Naive B cell (primary cell): ENCODE results near the gene UBE4B. TPM values are rescaled to one million over a fixed set of nuclear protein-coding genes. Genes with fewer than 3 reads are reported as not detected.
"Not testable (repeated sequence)": the region's sequence is repeated elsewhere in the genome, so short reads cannot be mapped to it uniquely, and the experiment has no call there.

Source experiments
- ATAC-seq, 2 donors: fragments of 150-1000 bp; cut with Tn5 transposase; 2 replicates each; pipeline ENCODE4 v1.10.0; 2021; ENCODE audit warnings: low read depth in 2 of 2, mild to moderate bottlenecking in 2 of 2, moderate library complexity in 2 of 2
- DNase-seq: peaks from one replicate; pipeline ENCODE4 v3.0.0; 2022
- H3K27ac Mint-ChIP-seq, 6 donors: one replicate each; pipeline ENCODE4 v1.8.0; 2020 to 2022; ENCODE audit warnings: mild to moderate bottlenecking in 6 of 6, mixed read lengths in 6 of 6, moderate library complexity in 5 of 6, inconsistent platforms in 2 of 6
- H3K27me3 Mint-ChIP-seq, 3 donors: one replicate each; pipeline ENCODE4 v1.8.0; 2021 to 2022; ENCODE audit warnings: mixed read lengths in 3 of 3, mild to moderate bottlenecking in 1 of 3
- H3K36me3 Mint-ChIP-seq, 2 donors: one replicate each; pipeline ENCODE4 v1.8.0; 2020 to 2022; ENCODE audit warnings: mixed read lengths in 2 of 2, inconsistent platforms in 1 of 2, mild to moderate bottlenecking in 1 of 2
- H3K4me1 Mint-ChIP-seq, 3 donors: one replicate each; pipeline ENCODE4 v1.8.0; 2020 to 2022; ENCODE audit warnings: mixed read lengths in 3 of 3, inconsistent platforms in 1 of 3, mild to moderate bottlenecking in 1 of 3, moderate library complexity in 1 of 3
- H3K4me3 Mint-ChIP-seq, 8 donors: one replicate each; pipeline ENCODE4 v1.8.0; 2020 to 2022; ENCODE audit warnings: mild to moderate bottlenecking in 8 of 8, mixed read lengths in 8 of 8, moderate library complexity in 8 of 8, inconsistent platforms in 2 of 8
- H3K9me3 Mint-ChIP-seq, 7 donors: one replicate each; pipeline ENCODE4 v1.8.0; 2020 to 2022; ENCODE audit warnings: mixed read lengths in 7 of 7, mild to moderate bottlenecking in 5 of 7, inconsistent platforms in 2 of 7, moderate library complexity in 1 of 7
- polyA plus RNA-seq, 6 donors: library from polyadenylated mRNA; unstranded; fragments of 300-500 nt; fragmentation: Illumina TruSeq; gene quantifications; one replicate each; pipeline ENCODE4 v1.2.3, GENCODE V29; 2021; ENCODE audit warnings: low read depth in 6 of 6

The UBE4B gene
- 10 to 100 TPM in 1 of 6 donors, 1 to 10 TPM in 5; 2.0 to 11.7 (median 7.8) TPM for polyA plus RNA-seq

- no peaks in the 10 kb centered on the region for H3K27me3 Mint-ChIP-seq
- H3K4me3 Mint-ChIP-seq = peak within 1 kb of the TSS; percentile 94 to 99 (median 96)
- DNase-seq (peak; percentile 100), ATAC-seq (peak; percentile 93)
- peak within 1 kb of the TSS; percentile 85 to 99 (median 96) for H3K27ac Mint-ChIP-seq
- H3K36me3 Mint-ChIP-seq = no peaks in the 10 kb centered on the region
- no peaks in the 10 kb centered on the region for H3K9me3 Mint-ChIP-seq
- H3K4me1 Mint-ChIP-seq = peaks cover 20 to 30% (median 26%) of the 10 kb centered on the region in 3 donors
Measured at GRCh38 chr1:10032590-10033358, at the start of gene UBE4B. Gene UBE4B (plus strand): TSS chr1:10032958. CDS start chr1:10033671, 713 bp downstream.

- H3K9me3 Mint-ChIP-seq = no peaks in the 10 kb centered on the region
- no peaks in the 10 kb centered on the region for H3K36me3 Mint-ChIP-seq
- no peak overlapping the region for H3K27ac Mint-ChIP-seq
- no peaks in the 10 kb centered on the region for H3K27me3 Mint-ChIP-seq
- DNase-seq (no peak), ATAC-seq (no peak)
- H3K4me1 Mint-ChIP-seq = no peaks in the 10 kb centered on the region
- no peak overlapping the region for H3K4me3 Mint-ChIP-seq
Measured at GRCh38 chr1:9984253-9984652, 48.5 kb upstream of the UBE4B start.

- Mint-ChIP-seq H3K27ac (peak overlapping the region in 1 of 6 donors; percentile 16), H3K9me3 (no peaks in the 10 kb centered on the region), H3K4me1 (no peaks in the 10 kb centered on the region), H3K4me3 (no peak overlapping the region), H3K36me3 (no peaks in the 10 kb centered on the region), H3K27me3 (no peaks in the 10 kb centered on the region)
- ATAC-seq (no peak), DNase-seq (no peak)
Measured at GRCh38 chr1:9985001-9985400, 47.8 kb upstream of the UBE4B start.

DNA sequence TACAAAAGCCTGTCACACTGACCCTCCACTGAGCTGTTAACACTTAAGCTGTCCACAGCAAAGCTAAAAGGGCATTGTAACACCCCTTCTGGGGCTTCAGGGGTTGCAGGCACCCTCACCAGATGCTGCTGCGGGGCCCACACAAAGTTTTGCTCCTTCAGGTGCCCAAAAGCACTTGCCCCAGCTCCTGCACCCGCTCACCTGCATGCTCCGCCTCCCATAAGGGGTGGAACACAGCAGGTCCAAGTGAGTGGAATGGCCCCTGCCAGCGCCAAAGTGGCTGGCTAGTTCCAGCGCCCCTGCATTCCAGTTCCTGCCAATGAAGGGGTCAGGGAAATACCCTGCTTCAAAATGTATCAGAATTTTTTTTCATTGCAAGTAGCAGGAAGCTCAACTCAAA lies 43.0 kb upstream of the UBE4B start:
- DNase-seq = no peak
- Mint-ChIP-seq H3K9me3 (no peaks in the 10 kb centered on the region), H3K27ac (no peak overlapping the region), H3K27me3 (peaks cover 0 to 13% (median 5%) of the 10 kb centered on the region in 3 donors), H3K4me1 (peaks cover 0 to 5% (median 0%) of the 10 kb centered on the region in 3 donors), H3K4me3 (no peak overlapping the region), H3K36me3 (no peaks in the 10 kb centered on the region)
- ATAC-seq = no peak

DNA sequence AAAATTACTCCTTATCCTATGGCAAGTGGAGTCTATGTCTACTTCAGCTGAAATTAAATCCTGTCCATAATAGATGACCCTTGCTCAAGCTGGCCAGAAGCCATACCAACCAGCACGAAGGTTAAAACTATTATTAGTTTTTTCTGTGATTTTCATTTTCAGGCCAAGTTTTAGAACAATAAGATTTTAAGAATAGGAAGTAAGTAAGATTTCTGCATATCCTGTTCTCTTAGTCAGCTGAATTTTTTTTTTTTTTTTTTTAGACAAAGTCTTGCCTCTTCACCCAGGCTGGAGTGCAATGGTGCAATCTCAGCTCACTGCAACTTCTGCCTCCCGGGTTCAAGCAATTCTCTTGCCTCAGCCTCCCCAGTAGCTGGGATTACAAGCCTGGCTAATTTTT lies 41.8 kb upstream of the UBE4B start:
- no peak overlapping the region for H3K4me3 Mint-ChIP-seq
- ATAC-seq = no peak
- no peak for DNase-seq

DNA sequence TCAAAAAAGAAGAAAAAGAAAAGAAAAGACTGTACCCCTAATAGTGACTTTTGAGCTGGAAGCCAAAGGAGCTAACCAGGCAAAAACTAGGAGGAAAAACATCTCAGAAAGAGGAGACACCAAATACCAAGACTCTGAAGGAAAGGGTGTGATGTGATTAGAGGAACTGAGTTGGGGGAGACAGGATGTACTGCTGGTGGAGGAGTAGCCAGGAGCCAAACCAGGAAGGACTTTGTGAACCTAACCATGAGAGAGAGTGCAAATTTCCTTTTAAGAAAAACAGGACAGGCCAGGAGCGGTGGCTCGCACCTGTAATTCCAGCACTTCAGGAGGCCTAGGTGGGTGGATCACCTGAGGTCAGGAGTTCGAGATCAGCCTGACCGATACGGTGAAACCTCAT lies 39.8 kb upstream of the UBE4B start:
- Mint-ChIP-seq H3K36me3 (no peaks in the 10 kb centered on the region), H3K4me3 (peak overlapping the region in 1 of 8 donors; percentile 64), H3K27me3 (peaks cover 8 to 24% (median 13%) of the 10 kb centered on the region in 3 donors), H3K27ac (peak overlapping the region in 2 of 6 donors; percentile 51 to 67), H3K9me3 (peaks cover 0 to 5% (median 0%) of the 10 kb centered on the region in 7 donors), H3K4me1 (peaks cover 5 to 12% (median 9%) of the 10 kb centered on the region in 3 donors)
- no peak for ATAC-seq
- DNase-seq = no peak

More for the DNA sequence above, 41.8 kb upstream of the UBE4B start:
- Mint-ChIP-seq H3K27ac (no peak overlapping the region), H3K36me3 (no peaks in the 10 kb centered on the region), H3K9me3 (no peaks in the 10 kb centered on the region), H3K27me3 (peaks cover 0 to 13% (median 5%) of the 10 kb centered on the region in 3 donors), H3K4me1 (peaks cover 0 to 5% (median 0%) of the 10 kb centered on the region in 3 donors)

GRCh38 chr1:9993561-9994075 lies 39.1 kb upstream of the UBE4B start:
- H3K36me3 Mint-ChIP-seq = no peaks in the 10 kb centered on the region
- peaks cover 7 to 19% (median 12%) of the 10 kb centered on the region in 3 donors for H3K4me1 Mint-ChIP-seq
- no peak overlapping the region for H3K27ac Mint-ChIP-seq
- DNase-seq (no peak), ATAC-seq (no peak)
- H3K4me3 Mint-ChIP-seq = peak overlapping the region in 1 of 8 donors; percentile 8
- peaks cover 8 to 31% (median 15%) of the 10 kb centered on the region in 3 donors for H3K27me3 Mint-ChIP-seq
- peaks cover 0 to 8% (median 2%) of the 10 kb centered on the region in 7 donors for H3K9me3 Mint-ChIP-seq

DNA sequence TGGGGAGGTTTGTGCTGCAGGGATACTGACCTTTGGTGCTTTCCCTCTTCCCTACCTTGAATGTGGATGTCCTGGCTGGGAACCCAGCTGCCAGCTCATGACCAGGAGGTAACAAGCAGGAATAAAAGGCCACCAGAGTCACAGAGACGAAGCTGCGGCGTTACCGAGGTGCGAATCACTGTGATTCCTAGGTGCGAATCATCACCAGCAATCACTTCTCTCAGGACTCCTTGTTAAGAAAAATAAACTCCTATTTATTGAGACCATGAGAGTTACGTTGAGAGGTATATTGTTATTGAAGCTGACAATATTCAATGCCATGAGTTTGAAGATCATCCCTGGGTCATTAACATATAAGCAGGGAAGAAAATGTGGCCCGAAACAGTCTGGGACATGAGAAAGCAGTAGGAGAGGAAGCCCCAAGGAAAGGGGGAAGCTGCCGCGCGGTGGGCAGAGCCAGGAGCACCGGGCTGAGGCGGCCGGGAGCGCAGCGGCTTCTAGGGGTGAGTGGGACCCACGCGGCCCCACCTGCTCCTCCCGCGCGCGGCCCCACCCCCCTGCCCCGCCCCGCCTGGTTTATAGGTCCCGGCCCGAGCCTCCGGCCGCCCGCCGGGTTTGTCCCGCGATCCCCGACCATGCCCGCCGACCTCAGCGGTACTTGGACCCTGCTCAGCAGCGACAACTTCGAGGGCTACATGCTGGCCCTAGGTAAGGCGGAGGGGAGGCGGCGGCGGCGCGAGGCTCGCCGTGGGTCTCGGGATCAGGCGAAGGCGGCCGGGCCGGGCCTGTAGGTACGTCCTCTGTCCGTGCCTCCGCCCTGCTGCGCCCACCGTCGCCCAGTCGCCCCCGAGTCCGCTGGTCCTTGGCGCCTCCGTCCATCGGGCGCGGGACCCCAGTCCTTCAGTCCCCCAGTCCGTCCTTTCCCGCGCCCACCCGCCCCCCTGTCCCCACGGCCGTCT lies 35.9 kb upstream of the UBE4B start, which contains the start of gene RBP7:
RBP7 (plus strand) TSS at position 605 of the 959 bp plus-strand sequence; CDS start at position 636, 31 bp downstream.
- H3K9me3 Mint-ChIP-seq = peaks cover 0 to 13% (median 6%) of the 10 kb centered on the region in 7 donors
- ATAC-seq (peak; percentile 68 to 75), DNase-seq (peak; percentile 10)
- H3K27me3 Mint-ChIP-seq = peaks cover 8 to 43% (median 22%) of the 10 kb centered on the region in 3 donors
- peak within 1 kb of the TSS; percentile 75 to 92 (median 89) for H3K4me3 Mint-ChIP-seq
- H3K4me1 Mint-ChIP-seq = peaks cover 7 to 17% (median 12%) of the 10 kb centered on the region in 3 donors
- no peaks in the 10 kb centered on the region for H3K36me3 Mint-ChIP-seq
- no peak within 1 kb of the TSS for H3K27ac Mint-ChIP-seq

- H3K27me3 Mint-ChIP-seq = peaks cover 16 to 42% (median 19%) of the 10 kb centered on the region in 3 donors
- H3K4me3 Mint-ChIP-seq = peak overlapping the region in 1 of 8 donors; percentile 35
- ATAC-seq (no peak), DNase-seq (no peak)
- H3K36me3 Mint-ChIP-seq = no peaks in the 10 kb centered on the region
- H3K4me1 Mint-ChIP-seq = peaks cover 7 to 17% (median 12%) of the 10 kb centered on the region in 3 donors
- no peak overlapping the region for H3K27ac Mint-ChIP-seq
- peaks cover 0 to 13% (median 6%) of the 10 kb centered on the region in 7 donors for H3K9me3 Mint-ChIP-seq
Measured at GRCh38 chr1:10001016-10001665, 31.6 kb upstream of the UBE4B start.

DNA sequence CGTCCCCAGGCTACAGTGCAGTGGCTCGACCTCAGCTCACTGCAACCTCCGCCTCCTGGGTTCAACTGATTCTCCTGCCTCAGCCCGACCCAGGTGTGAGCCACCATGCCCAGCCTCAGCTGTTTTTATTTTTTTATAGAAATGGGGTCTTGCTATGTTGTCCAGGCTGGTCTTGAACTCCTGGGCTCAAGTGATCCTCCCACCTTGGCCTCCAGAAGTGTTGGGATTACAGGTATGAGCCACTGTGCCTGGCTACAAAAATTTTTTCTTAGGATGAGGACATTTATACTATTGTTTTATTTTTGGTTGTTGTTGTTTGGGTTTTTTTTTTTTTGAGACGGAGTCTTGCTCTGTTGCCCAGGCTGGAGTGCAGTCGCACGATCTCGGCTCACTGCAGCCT lies 27.5 kb upstream of the UBE4B start:
- H3K9me3 Mint-ChIP-seq, DNase-seq, H3K27ac Mint-ChIP-seq, H3K4me1 Mint-ChIP-seq, H3K4me3 Mint-ChIP-seq, H3K36me3 Mint-ChIP-seq, ATAC-seq: not testable (repeated sequence)
- H3K27me3 Mint-ChIP-seq = peaks cover 6 to 20% (median 8%) of the 10 kb centered on the region in 3 donors

- no peak for ATAC-seq
- Mint-ChIP-seq H3K27ac (no peak overlapping the region), H3K4me1 (no peaks in the 10 kb centered on the region), H3K36me3 (no peaks in the 10 kb centered on the region), H3K9me3 (no peaks in the 10 kb centered on the region), H3K27me3 (peaks cover 3 to 12% (median 8%) of the 10 kb centered on the region in 3 donors), H3K4me3 (no peak overlapping the region)
- no peak for DNase-seq
Measured at GRCh38 chr1:10007169-10007568, 25.6 kb upstream of the UBE4B start.

DNA sequence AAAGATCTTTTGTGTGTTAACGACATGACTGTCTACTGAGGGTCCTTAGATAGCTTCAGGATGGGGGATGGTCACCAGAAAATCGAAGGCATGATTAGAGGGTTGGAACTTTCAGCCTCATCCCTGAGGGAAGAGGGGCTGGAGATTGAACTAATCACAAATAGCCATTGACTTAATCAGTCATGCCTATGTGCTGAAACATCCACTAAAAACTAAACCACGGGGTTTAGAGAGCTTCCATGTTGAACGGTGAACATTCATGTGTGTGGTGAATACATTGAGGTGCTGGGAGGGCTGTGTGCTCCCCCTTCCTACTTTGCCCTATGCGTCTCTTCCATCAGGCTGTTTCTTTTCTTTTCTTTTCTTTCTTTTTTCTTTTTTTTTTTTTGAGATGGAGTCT lies 18.7 kb upstream of the UBE4B start:
- no peak for DNase-seq
- Mint-ChIP-seq H3K9me3 (no peaks in the 10 kb centered on the region), H3K36me3 (no peaks in the 10 kb centered on the region), H3K4me3 (no peak overlapping the region), H3K27ac (peak overlapping the region in 1 of 6 donors; percentile 22), H3K4me1 (no peaks in the 10 kb centered on the region), H3K27me3 (peaks cover 0 to 5% (median 0%) of the 10 kb centered on the region in 3 donors)
- no peak for ATAC-seq
